Measurements from ENCODE around the gene L3MBTL2.
"Not testable (repeated sequence)": the region's sequence is repeated elsewhere in the genome, so short reads cannot be mapped to it uniquely, and the experiment has no call there.

L3MBTL2 gene

DNA sequence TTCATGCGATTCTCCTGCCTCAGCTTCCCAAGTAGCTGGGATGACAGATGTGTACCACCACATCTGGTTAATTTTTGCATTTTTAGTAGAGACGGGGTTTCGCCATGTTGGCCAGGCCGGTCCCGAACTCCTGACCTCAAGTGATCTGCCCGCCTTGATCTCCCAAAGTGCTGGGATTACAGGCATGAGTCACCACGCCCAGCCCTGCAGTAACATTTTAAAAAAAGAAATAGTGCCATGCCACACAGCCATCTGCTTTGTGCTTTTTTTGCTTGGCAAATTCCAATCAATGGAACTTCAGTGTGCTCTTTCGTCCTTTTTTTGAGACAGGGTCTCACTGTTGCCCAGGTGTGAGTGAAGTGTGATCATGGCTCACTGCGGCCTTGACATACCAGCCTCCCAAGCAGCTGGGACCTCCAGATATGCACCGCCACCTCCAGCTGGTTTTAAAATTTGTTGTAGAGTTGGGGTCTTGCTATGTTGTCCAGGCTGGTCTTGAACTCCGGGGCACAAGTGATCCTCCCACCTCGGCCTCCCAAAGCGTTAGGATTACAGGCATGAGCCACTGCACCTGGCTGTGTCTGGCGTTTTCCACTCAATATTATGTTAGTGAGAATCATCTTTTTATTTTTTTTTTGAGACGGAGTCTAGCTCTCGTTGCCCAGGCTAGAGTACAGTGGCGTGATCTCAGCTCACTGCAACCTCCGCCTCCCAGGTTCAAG is 37.4 kb downstream of the L3MBTL2 start:
- DNase-seq: no peak

DNA sequence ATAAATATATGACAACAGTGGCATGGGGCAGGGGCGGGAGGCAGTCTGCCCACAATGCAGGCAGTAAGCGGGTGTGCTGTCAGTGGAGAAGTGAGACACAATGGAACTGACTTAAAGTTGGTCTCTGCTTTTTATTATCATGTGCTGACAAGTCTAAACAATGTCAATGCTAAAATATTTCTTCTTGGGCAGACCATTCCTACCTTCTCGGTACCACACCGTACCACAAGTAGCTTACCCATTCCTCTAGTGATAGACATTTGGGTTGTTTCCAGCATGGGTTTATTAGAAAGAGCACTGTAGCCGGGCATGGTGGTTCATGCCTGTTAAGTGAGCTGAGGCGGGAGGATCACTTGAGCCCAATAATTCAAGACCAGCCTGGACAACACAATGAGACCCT is 38.2 kb downstream of the L3MBTL2 start:
- no peak for DNase-seq

GRCh38 chr22:41245917-41246499 is 40.9 kb downstream of the L3MBTL2 start:
- no peak for DNase-seq

DNA sequence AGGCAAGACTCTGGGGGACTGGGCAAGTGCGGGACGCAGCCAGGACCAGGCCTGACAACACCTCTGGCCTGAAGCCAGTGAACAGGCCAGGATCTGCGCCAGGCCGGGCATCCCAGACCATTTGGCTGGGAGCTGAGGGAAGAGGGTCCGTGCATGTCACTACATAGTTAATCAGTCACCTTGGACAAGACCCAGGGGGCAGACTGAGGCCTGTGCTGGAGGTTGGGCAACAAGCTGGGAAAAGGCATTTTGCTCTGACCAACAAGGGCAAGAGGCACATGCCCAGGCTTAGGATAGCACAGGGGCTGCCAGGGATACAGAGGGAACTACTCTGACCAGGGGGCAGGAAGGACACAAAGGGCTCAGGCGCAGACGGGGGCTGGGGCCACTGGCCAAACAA is 42.6 kb downstream of the L3MBTL2 start:
- no peak for DNase-seq

DNA sequence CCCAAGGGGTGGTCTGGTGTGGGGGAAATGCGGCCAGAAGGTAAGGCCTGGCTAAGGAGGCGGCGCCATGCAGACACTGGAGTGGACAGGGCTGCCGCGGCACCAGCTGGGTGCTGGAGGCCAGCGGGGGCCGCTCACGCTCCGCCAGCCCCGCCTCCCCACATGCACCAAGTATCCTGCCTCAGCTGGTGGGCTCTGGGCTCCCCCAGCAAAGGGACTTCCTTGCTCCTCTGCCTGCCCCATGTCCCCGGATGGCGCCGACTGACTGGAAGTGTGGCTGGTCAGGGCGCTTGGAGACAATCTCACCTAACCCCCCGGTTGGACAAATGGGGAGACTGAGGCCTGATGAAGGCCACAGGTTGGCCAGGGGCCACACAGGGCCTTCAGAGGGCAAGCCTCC is 43.2 kb downstream of the L3MBTL2 start:
- no peak for DNase-seq

GRCh38 chr22:41248758-41249157 is 43.6 kb downstream of the L3MBTL2 start:
- no peak for DNase-seq

DNA sequence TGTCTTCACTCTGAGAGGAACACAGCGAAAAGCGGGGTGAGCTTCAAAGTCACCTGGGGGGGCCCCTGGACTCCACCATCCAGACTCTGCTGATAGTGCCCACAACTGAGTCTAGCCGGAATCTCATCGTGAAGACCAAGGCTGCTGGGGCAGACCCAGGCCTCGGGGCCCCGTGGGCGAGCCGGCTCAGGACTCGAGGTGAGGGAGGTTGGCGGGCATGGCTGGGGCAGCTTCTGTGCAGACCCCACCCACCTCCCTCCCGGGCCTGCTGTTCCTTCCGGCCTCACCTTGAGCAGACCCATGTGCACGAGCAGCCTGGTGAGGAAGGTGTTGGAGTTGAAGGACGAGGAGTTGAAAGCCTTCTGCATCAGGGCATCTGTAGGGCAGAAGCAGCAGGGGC is 44.3 kb downstream of the L3MBTL2 start:
- no peak for DNase-seq

DNA sequence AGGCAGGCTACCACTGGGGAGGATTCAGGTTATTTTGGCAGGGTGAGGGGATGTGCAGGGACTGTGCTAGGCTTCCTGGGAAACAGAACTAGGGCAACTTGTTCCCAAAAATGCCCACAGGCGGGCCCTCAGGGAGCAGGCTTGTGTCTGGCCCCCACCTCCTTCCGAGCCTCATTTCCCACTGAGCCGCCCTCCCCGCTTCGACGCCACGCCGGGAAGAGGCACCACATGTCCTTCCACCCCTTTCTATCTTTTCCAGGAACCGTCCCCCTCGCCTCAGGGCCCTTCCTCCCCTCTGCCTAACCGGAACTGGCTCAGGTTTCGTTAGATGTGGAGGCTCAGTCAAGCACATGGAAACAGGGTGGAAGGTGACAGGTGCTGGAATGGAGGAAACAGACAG is 45.0 kb downstream of the L3MBTL2 start:
- no peak for DNase-seq

- no peak for DNase-seq
These were observed 47.3 kb downstream of the L3MBTL2 start for GRCh38 chr22:41252365-41252764.

GRCh38 chr22:41254230-41254629 is 49.1 kb downstream of the L3MBTL2 start:
- no peak for DNase-seq

DNA sequence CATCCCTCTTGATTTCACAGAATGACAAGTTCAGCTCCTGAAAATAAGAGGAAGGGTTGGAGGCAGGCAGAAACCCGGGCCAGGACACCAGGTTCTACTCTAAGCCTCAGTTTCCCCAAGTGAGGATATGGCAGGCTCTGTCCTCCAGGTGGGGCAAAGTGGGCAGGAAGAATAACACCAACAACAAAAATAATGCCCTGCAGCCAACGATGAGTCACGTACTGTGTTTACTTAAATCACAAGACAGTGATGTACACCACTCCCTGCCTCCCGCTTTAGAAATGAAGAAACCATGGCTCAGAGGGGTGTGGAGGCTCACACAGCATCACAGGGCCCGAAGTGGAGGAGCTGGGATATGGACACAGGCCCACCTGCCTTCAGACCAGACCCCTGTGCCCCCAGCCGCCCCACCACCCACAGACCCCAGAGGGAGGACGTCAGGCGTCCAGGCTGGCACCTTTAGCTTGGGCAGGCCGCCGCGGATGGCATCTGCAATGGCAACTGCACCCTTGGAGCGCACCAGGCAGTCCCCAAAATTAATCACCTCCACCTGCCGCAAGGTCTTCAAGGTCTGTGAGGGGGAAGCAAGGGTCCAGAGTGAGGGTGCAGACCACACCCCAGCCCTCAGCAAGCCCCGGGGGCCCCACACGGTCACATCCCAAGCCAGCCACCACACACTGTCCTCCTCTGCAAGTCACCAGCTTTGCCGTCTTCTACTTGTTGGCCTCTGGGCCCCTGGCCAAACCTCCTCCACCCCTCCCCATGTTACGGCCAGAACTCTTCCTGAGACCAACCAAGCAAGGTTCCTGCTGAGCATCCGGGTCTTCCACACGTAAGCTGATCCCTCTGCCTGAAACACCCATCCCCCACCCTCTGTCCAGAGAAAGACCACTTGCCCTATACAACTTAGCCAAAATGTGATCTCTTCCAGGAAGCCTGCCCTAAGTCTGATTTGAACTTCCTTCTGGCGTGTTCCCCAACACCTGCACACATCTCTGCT is 51.4 kb downstream of the L3MBTL2 start:
- peak; percentile 11 to 25 (median 15) for DNase-seq

DNA sequence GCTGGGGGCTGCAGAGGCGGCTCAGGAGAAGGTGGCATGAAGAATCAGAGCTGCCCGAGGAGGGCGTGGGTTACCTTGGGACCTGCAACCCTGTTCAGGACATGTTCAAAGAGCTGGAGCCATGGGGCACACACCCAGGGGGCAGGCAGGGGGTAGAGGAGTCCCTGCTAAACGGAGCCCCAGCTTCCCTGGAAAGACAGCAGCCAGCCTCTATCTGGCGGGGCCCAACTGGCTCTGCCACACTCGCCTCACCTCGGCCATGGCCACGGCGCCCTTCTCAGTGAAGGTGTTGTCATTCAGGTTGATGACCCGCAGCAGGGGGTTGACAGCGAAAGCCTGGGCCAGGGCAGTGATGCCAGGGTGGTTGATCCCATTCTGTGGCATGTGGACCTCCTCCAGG is 52.6 kb downstream of the L3MBTL2 start:
- DNase-seq: no peak

DNA sequence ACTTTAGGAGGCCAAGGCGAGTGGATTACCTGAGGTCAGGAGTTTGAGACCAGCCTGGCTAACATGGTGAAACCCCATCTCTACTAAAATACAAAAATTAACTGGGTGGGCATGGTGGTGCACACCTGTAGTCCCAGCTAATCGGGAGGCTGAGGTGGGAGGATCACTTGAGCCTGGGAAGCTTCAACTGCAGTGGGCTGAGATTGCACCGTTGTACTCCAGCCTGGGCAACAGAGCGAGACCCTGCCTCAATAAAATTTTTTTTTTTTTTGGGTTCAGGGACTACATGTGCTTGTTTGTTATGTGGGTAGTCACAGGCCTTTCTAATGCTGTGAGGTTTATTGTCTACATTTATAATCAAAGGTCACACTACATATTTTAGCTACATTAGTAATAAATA is 54.6 kb downstream of the L3MBTL2 start:
- DNase-seq: not testable (repeated sequence)

GRCh38 chr22:41260871-41261270 is 55.8 kb downstream of the L3MBTL2 start:
- DNase-seq: no peak

GRCh38 chr22:41261541-41262249 is 56.6 kb downstream of the L3MBTL2 start:
- no peak for DNase-seq

- DNase-seq: no peak
These were observed 57.2 kb downstream of the L3MBTL2 start for GRCh38 chr22:41262250-41262765.

DNA sequence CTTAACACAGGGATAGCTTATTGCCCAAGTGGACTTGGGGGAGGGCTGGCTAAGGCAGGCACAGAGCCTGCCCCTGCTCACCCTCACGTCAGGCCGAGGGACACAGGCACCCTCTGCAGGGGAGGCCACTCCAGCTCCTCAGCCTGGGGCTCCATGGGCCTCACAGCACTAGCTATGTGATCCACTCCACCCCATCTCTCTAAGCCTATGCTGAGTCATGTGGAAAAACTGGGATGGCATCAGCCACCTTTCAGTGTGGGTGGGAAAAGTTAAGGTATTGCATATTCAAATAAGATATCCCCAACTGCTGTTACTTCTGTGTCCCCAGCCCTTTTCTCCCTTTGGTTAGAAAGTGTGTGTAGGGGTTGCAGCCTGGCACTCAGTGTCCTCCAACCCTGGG is 58.6 kb downstream of the L3MBTL2 start:
- DNase-seq: no peak

DNA sequence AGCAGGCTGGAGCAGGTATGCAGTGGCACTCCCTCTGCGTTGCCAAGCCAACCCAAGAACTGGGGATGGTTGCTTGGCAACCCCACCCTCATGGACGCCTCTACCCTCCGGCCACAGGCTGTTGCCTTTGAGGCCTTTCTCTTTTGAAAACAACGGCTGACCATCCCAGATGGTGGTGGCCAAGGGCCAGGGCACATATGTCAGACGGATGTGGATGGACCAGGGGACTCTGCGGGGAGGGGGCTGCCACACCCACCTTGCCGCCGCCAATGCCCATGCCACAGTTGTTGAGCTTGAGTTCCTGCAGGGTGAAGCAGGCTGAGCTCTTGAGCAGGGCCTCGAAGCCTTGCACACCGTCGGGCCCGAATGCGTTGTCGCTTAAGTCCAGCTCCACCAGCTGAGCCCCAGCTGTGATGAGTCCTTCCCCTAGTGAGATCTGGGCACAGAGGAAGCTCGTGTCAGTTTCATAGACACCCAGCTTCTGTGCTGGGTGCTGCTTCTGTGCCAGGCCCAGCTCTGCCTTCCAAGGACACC is 59.4 kb downstream of the L3MBTL2 start:
- no peak for DNase-seq

GRCh38 chr22:41267958-41268357 is 62.8 kb downstream of the L3MBTL2 start:
- DNase-seq: no peak

DNA sequence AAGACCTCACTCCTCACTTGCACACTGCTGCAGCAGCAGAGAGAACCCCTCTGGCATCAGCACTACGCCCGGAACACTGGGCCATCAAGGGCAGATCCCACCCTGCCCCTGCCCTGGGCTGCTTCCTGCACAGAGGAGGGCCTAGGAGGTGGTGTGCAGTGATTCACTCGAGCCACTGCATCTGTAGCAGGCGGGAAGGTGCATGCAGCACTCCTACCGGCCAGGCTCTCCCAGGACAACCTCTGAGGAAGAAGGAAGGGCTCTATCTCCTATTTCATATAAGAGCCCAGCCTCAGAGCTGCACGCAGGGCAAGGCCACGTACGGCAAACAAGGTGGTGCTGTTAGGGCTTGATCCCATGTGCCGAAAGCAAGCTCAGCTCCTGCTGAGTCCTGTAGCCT is 66.7 kb downstream of the L3MBTL2 start:
- DNase-seq: no peak

DNA sequence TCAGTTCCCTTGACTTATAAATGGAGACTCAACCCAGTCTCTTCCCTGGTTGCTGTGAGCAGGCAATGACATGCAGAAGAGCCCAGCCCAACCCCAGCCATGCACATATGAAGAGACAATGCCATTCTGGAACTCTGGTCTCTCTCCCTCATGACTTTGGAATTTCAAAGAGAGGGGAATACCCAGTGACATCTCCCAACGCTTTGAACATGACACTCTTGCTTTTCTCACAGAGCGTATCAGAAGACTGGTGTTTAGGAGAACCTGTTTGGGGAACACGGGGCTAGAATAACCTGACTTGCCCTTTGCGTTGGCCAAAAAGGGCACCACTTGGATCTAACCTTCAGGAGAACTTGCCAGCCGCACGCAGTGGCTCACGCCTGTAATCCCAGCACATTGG is 68.0 kb downstream of the L3MBTL2 start:
- no peak for DNase-seq

DNA sequence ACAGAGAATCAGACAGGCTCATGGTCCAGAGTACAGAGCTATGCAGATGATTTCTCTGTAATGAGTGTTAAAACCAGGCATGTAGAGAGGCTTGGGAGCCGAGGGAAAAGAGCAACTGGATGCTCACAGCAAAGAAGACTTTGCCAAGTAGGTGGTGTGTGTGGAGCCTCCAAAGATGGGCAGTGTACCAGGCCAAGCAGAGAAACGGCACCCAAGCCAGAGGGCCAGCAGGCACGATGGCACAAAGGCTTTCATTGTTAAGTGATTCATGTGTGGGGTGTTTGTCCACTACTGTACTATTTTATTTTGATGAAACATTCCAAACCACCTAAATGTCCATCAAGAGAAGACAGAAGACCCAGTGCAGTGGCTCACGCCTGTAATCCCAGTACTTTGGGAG is 69.7 kb downstream of the L3MBTL2 start:
- DNase-seq: no peak

DNA sequence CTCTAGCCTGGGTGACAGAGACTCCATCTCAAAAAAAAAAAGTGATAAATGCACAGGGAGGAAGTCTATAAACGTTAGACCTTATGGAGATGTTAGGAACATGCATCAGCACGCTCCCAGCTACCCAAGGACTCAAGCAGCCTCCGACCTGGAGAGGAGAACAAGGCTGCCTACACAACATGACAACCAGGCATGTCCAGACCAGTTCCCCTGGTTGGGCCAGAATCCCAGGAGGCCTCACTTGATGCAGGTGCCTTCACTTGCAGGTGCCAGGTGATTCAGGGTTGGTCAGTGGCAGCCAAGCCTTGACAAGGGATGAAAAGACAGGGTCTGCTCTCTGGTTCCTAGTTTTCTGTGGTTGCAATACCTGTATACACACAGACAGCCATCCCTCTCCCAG is 75.0 kb downstream of the L3MBTL2 start:
- DNase-seq: no peak
